Measurements from ENCODE around the gene CAVIN1. TPM values are rescaled to one million over a fixed set of nuclear protein-coding genes. Genes with fewer than 3 reads are reported as not detected.
"Not testable (repeated sequence)": the region's sequence is repeated elsewhere in the genome, so short reads cannot be mapped to it uniquely, and the experiment has no call there.

CAVIN1 gene
- total and polyA plus RNA-seq, 2 donors (not counting 3 experiments of a cell fraction or from before 2014, with no cell fraction given) = 303 to 663 TPM

GRCh38 chr17:42453439-42453838, 30.4 kb upstream of the CAVIN1 start:
- no peaks in the 10 kb centered on the region for H3K79me2 ChIP-seq (ENCODE audit: control insufficient read depth, insufficient read depth, low read length)
- no TSS peak for BruUV-seq (replicated peaks)
- no peak overlapping the region for H3K9ac ChIP-seq (replicated peaks; ENCODE audit: extremely low read depth, insufficient read depth, low read length)
- CTCF ChIA-PET = no interaction called here
- POLR2A ChIA-PET = no interaction called here
- no peaks in the 10 kb centered on the region for H3K27me3 ChIP-seq (ENCODE audit: control insufficient read depth in 2 of 2, insufficient read depth in 2 of 2, low read length in 2 of 2)
- H3K9me1 ChIP-seq (replicated peaks; ENCODE audit: control insufficient read depth, extremely low read depth, insufficient read depth, low read length) = no peaks in the 10 kb centered on the region
- TF ChIP-seq GATA2 (IDR thresholded peaks at IDR 0.05; ENCODE audit: insufficient read depth, insufficient read length, low read depth, low read length) = no peak
- no peak for TF ChIP-seq MAX (IDR thresholded peaks at IDR 0.05; ENCODE audit: insufficient read depth, insufficient read length)
- no peak for TF ChIP-seq POLR2A (IDR thresholded peaks at IDR 0.05; ENCODE audit: low read depth, low read length)
- no peak for TF ChIP-seq MYC (IDR thresholded peaks at IDR 0.05; ENCODE audit: low read depth, low read length)
- TF ChIP-seq JUN (IDR thresholded peaks at IDR 0.05; ENCODE audit: borderline replicate concordance, insufficient read depth, insufficient read length, low read depth) = no peak
- TF ChIP-seq FOS (IDR thresholded peaks at IDR 0.05; ENCODE audit: borderline replicate concordance, insufficient read depth, low read length) = no peak
- no peak for TF ChIP-seq POLR2AphosphoS5 (IDR thresholded peaks at IDR 0.05; ENCODE audit: insufficient read depth, low read depth, low read length)
- no peak for TF ChIP-seq CTCF (IDR thresholded peaks at IDR 0.05; ENCODE audit: extremely low read depth in 1 of 2, insufficient read depth in 1 of 2, low read depth in 1 of 2, low read length in 2 of 2)
- TF ChIP-seq EZH2 (IDR thresholded peaks at IDR 0.05; ENCODE audit: borderline replicate concordance, low read depth, low read length, severe bottlenecking) = no peak
- no peaks in the 10 kb centered on the region for H3K9me3 ChIP-seq (replicated peaks; ENCODE audit: control insufficient read depth, insufficient read depth, low read length)
- no peak overlapping the region for H3K27ac ChIP-seq (ENCODE audit: insufficient read depth, low read depth, low read length)
- no peaks in the 10 kb centered on the region for H3K36me3 ChIP-seq (ENCODE audit: control insufficient read depth in 2 of 2, extremely low read depth in 1 of 2, insufficient read depth in 2 of 2, low read length in 2 of 2)
- FAIRE-seq (no peak), DNase-seq (ENCODE audit: low read depth, low spot score) (no peak)
- dilution Hi-C loops (cut with MboI; ENCODE audit: extremely low pct_ligation_motif_present, low sequenced_read_pairs) (no loop called here), intact Hi-C loops (cut with micrococcal nuclease) (no loop called here)
- no peak overlapping the region for H3K4me2 ChIP-seq (ENCODE audit: insufficient read depth, low read length)
- no peak overlapping the region for H3K4me3 ChIP-seq (replicated peaks in 1 of 3; ENCODE audit: insufficient read depth in 1 of 3, low read depth in 1 of 3, low read length in 3 of 3)
- no peak overlapping the region for H2AFZ ChIP-seq (ENCODE audit: low read depth, low read length)
- peaks cover 19% of the 10 kb centered on the region for H3K4me1 ChIP-seq (ENCODE audit: control insufficient read depth, extremely low read depth, insufficient read depth, low read length)
- no peaks in the 10 kb centered on the region for H4K20me1 ChIP-seq (replicated peaks; ENCODE audit: control insufficient read depth, extremely low read depth, insufficient read depth, low read length)

GRCh38 chr17:42451270-42451669, 28.2 kb upstream of the CAVIN1 start:
- H3K79me2 ChIP-seq (ENCODE audit: control insufficient read depth, insufficient read depth, low read length); H3K27ac ChIP-seq (ENCODE audit: insufficient read depth, low read depth, low read length); dilution Hi-C loops (cut with MboI; ENCODE audit: extremely low pct_ligation_motif_present, low sequenced_read_pairs); H3K9me3 ChIP-seq (replicated peaks; ENCODE audit: control insufficient read depth, insufficient read depth, low read length); H3K4me2 ChIP-seq (ENCODE audit: insufficient read depth, low read length); FAIRE-seq; H4K20me1 ChIP-seq (replicated peaks; ENCODE audit: control insufficient read depth, extremely low read depth, insufficient read depth, low read length); H3K27me3 ChIP-seq (ENCODE audit: control insufficient read depth in 2 of 2, insufficient read depth in 2 of 2, low read length in 2 of 2); intact Hi-C loops (cut with micrococcal nuclease); H3K4me3 ChIP-seq (replicated peaks in 1 of 3; ENCODE audit: insufficient read depth in 1 of 3, low read depth in 1 of 3, low read length in 3 of 3); H3K36me3 ChIP-seq (ENCODE audit: control insufficient read depth in 2 of 2, extremely low read depth in 1 of 2, insufficient read depth in 2 of 2, low read length in 2 of 2); H3K9me1 ChIP-seq (replicated peaks; ENCODE audit: control insufficient read depth, extremely low read depth, insufficient read depth, low read length); DNase-seq (ENCODE audit: low read depth, low spot score); H3K4me1 ChIP-seq (ENCODE audit: control insufficient read depth, extremely low read depth, insufficient read depth, low read length); H3K9ac ChIP-seq (replicated peaks; ENCODE audit: extremely low read depth, insufficient read depth, low read length); H2AFZ ChIP-seq (ENCODE audit: low read depth, low read length); POLR2A ChIA-PET; BruUV-seq (replicated peaks): not testable (repeated sequence)
- CTCF ChIA-PET = interaction anchor here (1.2 kb wide), 2 partner anchors 9 to 66 kb away, joined by 3 read pairs; no protein-coding TSS in a partner anchor

GRCh38 chr17:42449838-42450237, 26.8 kb upstream of the CAVIN1 start:
- dilution Hi-C loops (cut with MboI; ENCODE audit: extremely low pct_ligation_motif_present, low sequenced_read_pairs); BruUV-seq (replicated peaks): not testable (repeated sequence)

More at GRCh38 chr17:42449838-42450237, 26.8 kb upstream of the CAVIN1 start:
- H3K9ac ChIP-seq (replicated peaks; ENCODE audit: extremely low read depth, insufficient read depth, low read length); POLR2A ChIA-PET; H3K4me3 ChIP-seq (replicated peaks in 1 of 3; ENCODE audit: insufficient read depth in 1 of 3, low read depth in 1 of 3, low read length in 3 of 3); H3K9me1 ChIP-seq (replicated peaks; ENCODE audit: control insufficient read depth, extremely low read depth, insufficient read depth, low read length); H3K9me3 ChIP-seq (replicated peaks; ENCODE audit: control insufficient read depth, insufficient read depth, low read length); H3K27me3 ChIP-seq (ENCODE audit: control insufficient read depth in 2 of 2, insufficient read depth in 2 of 2, low read length in 2 of 2); H3K4me2 ChIP-seq (ENCODE audit: insufficient read depth, low read length); H3K4me1 ChIP-seq (ENCODE audit: control insufficient read depth, extremely low read depth, insufficient read depth, low read length); FAIRE-seq; H3K36me3 ChIP-seq (ENCODE audit: control insufficient read depth in 2 of 2, extremely low read depth in 1 of 2, insufficient read depth in 2 of 2, low read length in 2 of 2); H3K79me2 ChIP-seq (ENCODE audit: control insufficient read depth, insufficient read depth, low read length); H3K27ac ChIP-seq (ENCODE audit: insufficient read depth, low read depth, low read length); intact Hi-C loops (cut with micrococcal nuclease); DNase-seq (ENCODE audit: low read depth, low spot score); H4K20me1 ChIP-seq (replicated peaks; ENCODE audit: control insufficient read depth, extremely low read depth, insufficient read depth, low read length); H2AFZ ChIP-seq (ENCODE audit: low read depth, low read length): not testable (repeated sequence)
- CTCF ChIA-PET = interaction anchor here (0.9 kb wide), 1 partner anchor 10 kb away, joined by 3 read pairs; no protein-coding TSS in a partner anchor

Measured in endothelial cell of umbilical vein (primary cell).